ENCODE results near the gene DOK7.
"Not testable (repeated sequence)": the region's sequence is repeated elsewhere in the genome, so short reads cannot be mapped to it uniquely, and the experiment has no call there.

DOK7 gene

GRCh38 chr4:3443750-3444309, 19.3 kb upstream of the DOK7 start:
- no peak for FAIRE-seq

- no peak for FAIRE-seq
Measured at GRCh38 chr4:3444351-3445110, 18.6 kb upstream of the DOK7 start.

GRCh38 chr4:3445111-3445820, 17.8 kb upstream of the DOK7 start:
- no peak for FAIRE-seq

GRCh38 chr4:3445829-3446545, 17.1 kb upstream of the DOK7 start:
- FAIRE-seq, result no peak

DNA sequence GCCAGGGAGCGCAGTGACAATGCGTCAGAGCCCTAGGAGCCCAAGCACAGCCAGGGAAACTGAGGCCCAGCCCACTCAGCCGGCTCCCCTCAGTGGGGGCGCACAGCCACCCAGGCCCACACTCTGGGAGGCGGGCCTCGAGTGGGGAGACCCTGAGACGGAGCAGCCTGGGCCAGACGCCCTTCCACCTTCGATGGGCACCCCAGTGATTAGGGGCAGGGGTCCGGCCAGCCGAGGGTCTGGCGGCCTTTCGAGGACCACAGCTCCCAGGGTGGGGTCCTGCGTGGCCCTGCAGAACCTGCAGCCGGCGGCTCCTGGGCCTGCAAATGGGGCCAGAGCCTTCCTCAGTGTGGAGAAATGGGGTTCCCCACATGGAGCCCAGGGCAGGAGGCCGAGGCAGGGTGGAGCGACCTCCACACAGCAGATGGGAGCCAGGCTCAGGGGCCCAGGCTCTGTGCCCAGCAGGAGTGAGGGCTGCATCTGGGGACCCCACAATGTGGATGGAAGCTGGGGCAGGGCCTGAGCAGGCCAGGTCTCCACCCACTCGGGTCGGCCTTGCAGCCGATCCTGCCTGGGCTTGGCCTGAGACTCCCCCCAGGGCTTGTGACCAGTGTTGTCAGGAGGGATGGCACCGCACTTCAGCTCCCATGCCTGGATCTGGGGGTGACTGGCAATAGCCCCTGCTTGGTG, 16.3 kb upstream of the DOK7 start:
- FAIRE-seq, result no peak

DNA sequence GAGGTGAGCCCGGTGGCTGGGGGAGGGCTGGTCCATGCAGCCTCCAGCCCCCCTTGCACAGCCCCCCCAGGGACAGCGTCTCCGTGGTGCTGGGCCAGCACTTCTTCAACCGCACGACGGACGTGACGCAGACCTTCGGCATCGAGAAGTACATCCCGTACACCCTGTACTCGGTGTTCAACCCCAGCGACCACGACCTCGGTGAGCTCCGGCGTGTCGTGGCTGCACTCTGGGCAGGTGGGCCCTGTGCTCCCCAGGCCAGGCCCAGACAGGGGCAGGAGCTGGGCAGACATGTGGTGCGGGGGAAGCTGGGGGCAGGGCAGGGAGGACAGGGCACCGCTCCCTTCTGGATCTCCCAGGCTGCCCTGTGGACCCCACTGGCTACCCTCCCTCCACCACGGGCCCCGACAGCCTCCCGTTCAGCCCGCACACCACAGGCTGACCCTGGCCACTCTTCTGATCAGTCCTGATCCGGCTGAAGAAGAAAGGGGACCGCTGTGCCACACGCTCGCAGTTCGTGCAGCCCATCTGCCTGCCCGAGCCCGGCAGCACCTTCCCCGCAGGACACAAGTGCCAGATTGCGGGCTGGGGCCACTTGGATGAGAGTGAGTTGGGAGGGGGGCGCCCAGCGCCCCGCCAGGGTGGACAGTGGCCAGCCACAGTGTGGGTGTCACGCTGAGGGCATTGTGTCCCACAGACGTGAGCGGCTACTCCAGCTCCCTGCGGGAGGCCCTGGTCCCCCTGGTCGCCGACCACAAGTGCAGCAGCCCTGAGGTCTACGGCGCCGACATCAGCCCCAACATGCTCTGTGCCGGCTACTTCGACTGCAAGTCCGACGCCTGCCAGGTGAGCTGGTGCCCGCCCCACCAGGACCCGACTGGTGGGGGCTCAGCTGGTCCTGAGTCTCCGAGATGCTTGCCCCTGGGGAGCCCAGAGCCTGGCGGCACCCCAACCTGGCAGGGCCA, 15.4 kb upstream of the DOK7 start:
- FAIRE-seq, result no peak

DNA sequence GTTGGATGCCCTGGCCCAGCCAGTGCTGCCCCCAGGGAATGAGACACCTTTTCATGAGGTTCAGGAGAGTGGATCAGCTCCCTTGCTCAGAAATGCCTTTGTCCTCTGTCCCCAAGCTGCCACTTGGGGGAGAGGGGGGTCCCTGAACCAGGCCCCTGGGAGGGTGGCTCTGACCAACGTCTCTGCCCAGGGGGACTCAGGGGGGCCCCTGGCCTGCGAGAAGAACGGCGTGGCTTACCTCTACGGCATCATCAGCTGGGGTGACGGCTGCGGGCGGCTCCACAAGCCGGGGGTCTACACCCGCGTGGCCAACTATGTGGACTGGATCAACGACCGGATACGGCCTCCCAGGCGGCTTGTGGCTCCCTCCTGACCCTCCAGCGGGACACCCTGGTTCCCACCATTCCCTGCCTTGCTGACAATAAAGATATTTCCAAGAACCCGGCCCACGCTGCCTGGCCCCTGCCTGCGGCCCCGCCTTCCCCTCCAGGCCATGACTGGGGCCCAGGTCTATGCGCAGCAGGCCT, 14.0 kb upstream of the DOK7 start:
- FAIRE-seq, result no peak

GRCh38 chr4:3449574-3450534, 13.3 kb upstream of the DOK7 start:
- FAIRE-seq, result no peak

GRCh38 chr4:3450643-3451042, 12.5 kb upstream of the DOK7 start:
- no peak for FAIRE-seq

DNA sequence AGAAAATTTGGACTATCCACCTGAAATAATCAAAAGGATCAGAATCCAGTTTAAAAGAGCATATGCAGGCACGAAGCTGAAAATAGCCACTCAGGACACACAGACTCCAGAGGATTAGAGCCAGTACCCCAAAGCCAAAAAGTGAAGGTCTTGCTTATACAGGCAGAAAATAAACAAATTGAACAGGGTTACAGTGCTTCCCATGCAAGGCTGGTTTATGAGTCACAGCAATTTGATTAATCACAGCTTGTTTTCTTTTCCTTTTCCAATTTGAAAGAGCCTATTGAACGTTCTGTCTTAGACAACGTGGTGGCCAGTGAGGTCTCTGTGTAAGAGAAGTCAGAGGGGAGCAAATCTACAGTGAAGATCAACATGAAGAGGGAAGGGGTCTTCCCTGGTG, 11.2 kb upstream of the DOK7 start:
- no peak for FAIRE-seq

- FAIRE-seq, result no peak
Measured at GRCh38 chr4:3452376-3452775, 10.7 kb upstream of the DOK7 start.

DNA sequence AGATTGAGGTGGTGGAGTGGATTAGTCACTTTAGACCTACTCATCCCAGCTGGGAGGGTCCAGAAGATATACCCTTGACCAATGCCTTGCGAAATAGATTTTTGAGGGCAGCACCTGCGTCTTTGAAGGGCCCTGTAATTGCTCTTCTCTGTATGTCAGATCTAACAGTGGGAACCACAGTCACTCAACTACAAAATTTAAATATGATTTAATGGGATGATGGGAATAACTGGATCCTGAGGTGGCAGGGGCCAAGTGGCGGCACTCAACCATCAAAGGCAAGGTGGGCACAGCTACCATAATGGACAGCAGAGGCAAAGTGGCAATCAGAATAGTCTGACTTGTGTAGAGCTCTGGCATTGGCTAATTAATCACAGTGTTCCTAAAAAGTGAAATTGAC, 7.5 kb upstream of the DOK7 start:
- FAIRE-seq, result not testable (repeated sequence)

DNA sequence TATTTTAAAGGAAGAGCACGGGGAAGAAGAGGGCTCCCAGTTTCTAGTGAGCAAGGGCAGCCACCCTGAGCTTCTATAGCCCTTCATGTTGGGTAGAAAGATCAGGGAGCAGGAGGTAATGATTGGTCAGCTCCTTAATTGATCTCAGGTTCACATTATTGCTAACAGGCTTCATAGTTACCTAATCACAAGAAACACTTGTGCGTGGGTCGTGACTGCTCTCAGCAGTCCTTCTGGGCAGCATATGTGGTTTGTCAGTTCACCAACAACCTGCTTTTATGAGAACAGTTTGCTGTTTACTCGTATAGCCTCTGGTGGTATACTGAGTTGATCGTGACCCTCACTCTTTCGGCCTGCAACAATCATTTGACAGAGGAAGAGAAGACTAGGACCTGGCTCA, 4.7 kb upstream of the DOK7 start:
- FAIRE-seq, result no peak

DNA sequence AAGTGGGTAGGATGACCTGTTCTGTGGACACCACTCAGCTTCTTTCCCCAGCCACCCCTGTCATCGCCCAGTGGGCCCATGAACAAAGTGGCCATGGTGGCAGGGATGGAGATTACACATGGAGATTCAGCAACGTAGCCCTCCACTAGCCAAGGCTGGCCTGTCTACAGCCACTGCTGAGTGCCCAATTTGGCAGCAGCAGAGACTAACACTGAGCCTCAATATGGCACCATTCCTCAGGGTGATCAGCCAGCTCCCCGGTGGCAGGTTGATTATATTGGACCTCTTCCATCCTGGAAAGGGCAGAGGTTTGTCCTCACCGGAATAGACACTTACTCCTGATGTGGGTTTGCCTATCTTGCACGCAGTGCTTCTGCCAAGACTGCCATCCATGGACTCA, 4.0 kb upstream of the DOK7 start:
- not testable (repeated sequence) for FAIRE-seq

DNA sequence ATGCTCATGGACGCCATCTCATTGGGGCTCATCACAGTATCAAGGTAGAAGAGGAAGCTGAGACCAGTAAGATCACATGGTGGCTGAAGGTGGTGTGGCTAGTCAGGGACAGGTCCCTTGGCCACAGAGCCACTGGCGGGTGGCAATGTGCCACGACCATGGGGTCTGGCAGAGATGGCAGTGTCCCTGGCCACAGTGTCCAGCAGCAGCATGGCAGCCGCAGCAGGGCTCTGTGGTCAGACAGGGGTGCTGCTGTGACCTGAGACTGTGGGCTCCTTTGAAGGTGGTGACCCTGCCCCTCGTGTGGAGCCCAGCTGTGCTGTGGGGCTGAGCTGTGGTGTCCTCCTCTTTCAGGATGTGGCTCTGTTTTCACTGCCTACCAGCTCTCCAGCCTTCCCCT, 2.2 kb upstream of the DOK7 start:
- FAIRE-seq, result no peak

GRCh38 chr4:3461515-3462291, 1.4 kb upstream of the DOK7 start:
- no peak for FAIRE-seq

DNA sequence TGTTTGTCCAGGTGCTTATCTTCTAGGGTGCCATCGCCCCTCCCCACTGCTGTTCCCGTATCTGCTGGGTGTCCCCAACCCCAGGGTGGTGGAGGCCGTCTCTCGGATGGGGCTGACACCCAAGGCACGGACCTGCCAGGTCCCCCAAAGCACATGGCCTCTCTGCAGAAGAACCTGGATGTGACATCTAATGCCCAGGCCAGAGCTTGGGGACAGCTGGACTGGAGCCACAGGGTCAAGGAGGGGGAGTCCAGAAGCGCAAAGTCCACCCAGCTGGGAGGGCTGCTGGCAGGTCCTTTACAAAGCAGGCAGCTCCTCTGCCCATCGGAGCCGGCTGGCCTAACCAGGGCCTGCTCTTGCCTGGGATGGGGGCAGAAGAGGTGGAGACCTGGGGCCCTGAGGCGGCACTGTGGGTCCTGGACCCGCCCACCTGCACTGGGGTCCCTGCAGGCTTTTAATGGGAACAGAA, 751 bp upstream of the DOK7 start:
- FAIRE-seq, result no peak

GRCh38 chr4:3463556-3464348, 646 bp downstream of the DOK7 start:
- FAIRE-seq, result no peak

All from colon (tissue), 2 donors.